ENCODE data around the gene MALRD1. TPM values are rescaled to one million over a fixed set of nuclear protein-coding genes. Genes with fewer than 3 reads are reported as not detected.

MALRD1 gene
- total RNA-seq, 1 experiment from 2014 or later: 0.50 TPM

DNA sequence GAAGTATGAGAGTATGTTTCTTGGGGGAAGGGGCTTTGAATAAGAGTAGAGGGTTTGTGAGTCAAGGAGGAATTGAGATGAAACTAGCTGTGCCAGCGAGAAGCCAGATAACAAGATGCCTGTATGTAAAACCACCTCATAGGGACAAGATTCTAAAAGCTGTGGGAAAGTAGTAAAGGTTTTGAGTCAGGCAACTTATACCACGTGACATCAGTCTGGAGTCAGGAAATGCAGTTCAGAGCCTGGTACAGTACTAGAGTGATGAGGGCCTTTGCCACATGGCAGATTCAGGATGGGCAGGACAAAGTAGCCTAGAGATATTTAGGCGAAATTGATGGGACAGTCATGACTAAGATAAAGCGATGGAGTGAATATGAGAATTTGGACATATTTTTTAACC, 627.5 kb downstream of the MALRD1 start:
- POLR2A ChIA-PET: no interaction called here
- TF ChIP-seq, protein P1, sequence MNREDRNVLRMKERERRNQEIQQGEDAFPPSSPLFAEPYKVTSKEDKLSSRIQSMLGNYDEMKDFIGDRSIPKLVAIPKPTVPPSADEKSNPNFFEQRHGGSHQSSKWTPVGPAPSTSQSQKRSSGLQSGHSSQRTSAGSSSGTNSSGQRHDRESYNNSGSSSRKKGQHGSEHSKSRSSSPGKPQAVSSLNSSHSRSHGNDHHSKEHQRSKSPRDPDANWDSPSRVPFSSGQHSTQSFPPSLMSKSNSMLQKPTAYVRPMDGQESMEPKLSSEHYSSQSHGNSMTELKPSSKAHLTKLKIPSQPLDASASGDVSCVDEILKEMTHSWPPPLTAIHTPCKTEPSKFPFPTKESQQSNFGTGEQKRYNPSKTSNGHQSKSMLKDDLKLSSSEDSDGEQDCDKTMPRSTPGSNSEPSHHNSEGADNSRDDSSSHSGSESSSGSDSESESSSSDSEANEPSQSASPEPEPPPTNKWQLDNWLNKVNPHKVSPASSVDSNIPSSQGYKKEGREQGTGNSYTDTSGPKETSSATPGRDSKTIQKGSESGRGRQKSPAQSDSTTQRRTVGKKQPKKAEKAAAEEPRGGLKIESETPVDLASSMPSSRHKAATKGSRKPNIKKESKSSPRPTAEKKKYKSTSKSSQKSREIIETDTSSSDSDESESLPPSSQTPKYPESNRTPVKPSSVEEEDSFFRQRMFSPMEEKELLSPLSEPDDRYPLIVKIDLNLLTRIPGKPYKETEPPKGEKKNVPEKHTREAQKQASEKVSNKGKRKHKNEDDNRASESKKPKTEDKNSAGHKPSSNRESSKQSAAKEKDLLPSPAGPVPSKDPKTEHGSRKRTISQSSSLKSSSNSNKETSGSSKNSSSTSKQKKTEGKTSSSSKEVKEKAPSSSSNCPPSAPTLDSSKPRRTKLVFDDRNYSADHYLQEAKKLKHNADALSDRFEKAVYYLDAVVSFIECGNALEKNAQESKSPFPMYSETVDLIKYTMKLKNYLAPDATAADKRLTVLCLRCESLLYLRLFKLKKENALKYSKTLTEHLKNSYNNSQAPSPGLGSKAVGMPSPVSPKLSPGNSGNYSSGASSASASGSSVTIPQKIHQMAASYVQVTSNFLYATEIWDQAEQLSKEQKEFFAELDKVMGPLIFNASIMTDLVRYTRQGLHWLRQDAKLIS (CRISPR knock-in tag; IDR thresholded peaks at IDR 0.05; ENCODE audit: borderline replicate concordance): no peak
- TF ChIP-seq, protein P2, sequence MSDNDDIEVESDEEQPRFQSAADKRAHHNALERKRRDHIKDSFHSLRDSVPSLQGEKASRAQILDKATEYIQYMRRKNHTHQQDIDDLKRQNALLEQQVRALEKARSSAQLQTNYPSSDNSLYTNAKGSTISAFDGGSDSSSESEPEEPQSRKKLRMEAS (CRISPR knock-in tag; IDR thresholded peaks at IDR 0.05): no peak
- TF ChIP-seq ZNF263 (CRISPR knock-in tag; IDR thresholded peaks at IDR 0.05; ENCODE audit: low read depth): no peak
- H3K9me3 Mint-ChIP-seq: peaks cover 20% of the 10 kb centered on the region
- H3K36me3 Mint-ChIP-seq: peaks cover 4% of the 10 kb centered on the region
- no peak for ATAC-seq
- no peaks in the 10 kb centered on the region for H3K4me1 Mint-ChIP-seq
- no peak overlapping the region for H3K4me3 Mint-ChIP-seq
- CTCF ChIA-PET: no interaction called here
- no peak for DNase-seq (ENCODE audit: low spot score)
- H3K27me3 Mint-ChIP-seq (ENCODE audit: low read depth): peaks cover 4% of the 10 kb centered on the region; the same call in 1 of the 2 replicates
- no peak overlapping the region for H3K27ac Mint-ChIP-seq

DNA sequence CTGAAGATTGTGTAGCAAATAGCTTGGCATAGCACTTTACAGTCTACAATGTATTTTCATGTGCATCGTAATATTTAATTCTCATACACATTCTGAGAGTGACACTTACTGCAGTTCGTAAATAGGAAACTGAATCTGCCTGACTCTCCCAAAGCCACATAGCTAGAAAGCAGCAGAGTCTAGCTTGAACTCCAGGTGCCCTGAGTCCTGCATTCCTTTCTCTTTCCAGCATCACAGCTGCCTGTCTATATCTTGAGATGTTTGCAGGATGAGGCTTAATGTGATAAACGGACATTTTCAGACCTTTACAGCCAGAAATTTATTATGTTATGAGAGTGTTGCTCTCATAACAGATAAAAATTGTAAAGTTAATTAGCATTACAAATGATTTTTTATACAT, 634.8 kb downstream of the MALRD1 start:
- ChIA-PET CTCF (no interaction called here), POLR2A (no interaction called here)
- Mint-ChIP-seq H3K27ac (no peak overlapping the region), H3K27me3 (ENCODE audit: low read depth) (peaks cover 4% of the 10 kb centered on the region; the same call in 1 of the 2 replicates), H3K4me3 (no peak overlapping the region), H3K4me1 (peaks cover 2% of the 10 kb centered on the region; the same call in 1 of the 2 replicates), H3K9me3 (peaks cover 25% of the 10 kb centered on the region), H3K36me3 (peaks cover 8% of the 10 kb centered on the region)
- no peak for TF ChIP-seq FOXP1 (CRISPR knock-in tag; IDR thresholded peaks at IDR 0.05; ENCODE audit: borderline replicate concordance)
- no peak for TF ChIP-seq ATF1 (CRISPR knock-in tag; IDR thresholded peaks at IDR 0.05)
- TF ChIP-seq ZNF423 (CRISPR knock-in tag; IDR thresholded peaks at IDR 0.05): no peak
- no peak for DNase-seq (ENCODE audit: low spot score)
- ATAC-seq: no peak

DNA sequence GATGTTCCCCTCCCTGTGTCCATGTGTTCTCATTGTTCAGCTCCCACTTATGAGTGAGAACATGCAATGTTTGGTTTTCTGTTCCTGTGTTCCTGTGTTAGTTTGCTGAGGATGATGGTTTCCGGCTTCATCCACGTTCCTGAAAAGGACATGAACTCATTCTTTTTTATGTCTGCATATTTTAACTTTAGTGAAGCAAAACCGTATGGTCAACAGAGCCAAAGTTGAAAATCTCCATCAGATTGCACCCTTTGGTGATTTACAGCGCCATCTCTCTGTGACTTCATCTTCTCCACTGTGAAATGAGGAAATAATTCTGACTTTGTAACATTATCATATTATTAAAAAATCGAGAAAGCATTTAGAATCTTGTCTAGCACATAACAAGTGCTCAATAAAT, 635.4 kb downstream of the MALRD1 start:
- peaks cover 23% of the 10 kb centered on the region for H3K9me3 Mint-ChIP-seq
- DNase-seq (ENCODE audit: low spot score) (no peak), ATAC-seq (no peak)
- POLR2A ChIA-PET: no interaction called here
- no peak overlapping the region for H3K4me3 Mint-ChIP-seq
- no peak for TF ChIP-seq ETV6 (CRISPR knock-in tag; IDR thresholded peaks at IDR 0.05)
- H3K27me3 Mint-ChIP-seq (ENCODE audit: low read depth): peaks cover 4% of the 10 kb centered on the region; the same call in 1 of the 2 replicates
- CTCF ChIA-PET: no interaction called here
- peaks cover 2% of the 10 kb centered on the region; the same call in 1 of the 2 replicates for H3K4me1 Mint-ChIP-seq
- no peak overlapping the region for H3K27ac Mint-ChIP-seq
- H3K36me3 Mint-ChIP-seq: peaks cover 8% of the 10 kb centered on the region

DNA sequence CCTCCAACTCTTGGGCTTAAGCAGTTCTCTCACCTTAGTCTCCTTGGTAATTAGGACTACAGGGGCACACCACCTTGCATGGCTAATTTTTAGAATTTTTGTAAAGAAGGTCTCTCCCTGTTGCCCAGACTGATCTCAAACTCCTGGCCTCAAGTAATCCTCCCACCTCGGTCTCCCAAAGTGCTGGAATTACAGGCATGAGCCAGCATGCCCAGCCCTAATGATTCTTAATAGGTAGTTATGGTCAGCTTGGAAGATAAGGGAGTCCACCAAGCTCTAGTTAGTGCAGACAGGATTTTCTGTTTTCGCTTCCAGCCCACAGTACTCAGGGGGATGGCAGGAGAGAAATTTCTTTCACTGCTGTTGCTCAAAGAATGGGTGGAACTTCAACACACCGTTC, 639.7 kb downstream of the MALRD1 start:
- ChIA-PET POLR2A (no interaction called here), CTCF (no interaction called here)
- H3K36me3 Mint-ChIP-seq: peaks cover under 1% of the 10 kb centered on the region; the same call in 1 of the 2 replicates
- H3K9me3 Mint-ChIP-seq: peaks cover 3% of the 10 kb centered on the region
- H3K27me3 Mint-ChIP-seq (ENCODE audit: low read depth): no peaks in the 10 kb centered on the region
- DNase-seq (ENCODE audit: low spot score) (no peak), ATAC-seq (no peak)
- peaks cover 2% of the 10 kb centered on the region; the same call in 1 of the 2 replicates for H3K4me1 Mint-ChIP-seq
- H3K4me3 Mint-ChIP-seq: no peak overlapping the region
- H3K27ac Mint-ChIP-seq: no peak overlapping the region
- TF ChIP-seq ZNF671 (CRISPR knock-in tag; IDR thresholded peaks at IDR 0.05) (no peak), TCF7 (CRISPR knock-in tag; IDR thresholded peaks at IDR 0.05; ENCODE audit: low read depth) (no peak), ZNF423 (CRISPR knock-in tag; IDR thresholded peaks at IDR 0.05) (no peak), FOXP1 (CRISPR knock-in tag; IDR thresholded peaks at IDR 0.05; ENCODE audit: borderline replicate concordance) (no peak), MYBL2 (CRISPR knock-in tag; IDR thresholded peaks at IDR 0.05) (no peak), NR1H2 (CRISPR knock-in tag; IDR thresholded peaks at IDR 0.05) (no peak), ZNF232 (CRISPR knock-in tag; IDR thresholded peaks at IDR 0.05) (no peak), ZNF121 (CRISPR knock-in tag; IDR thresholded peaks at IDR 0.05) (no peak), SMAD4 (CRISPR knock-in tag; IDR thresholded peaks at IDR 0.05) (no peak), ESRRA (CRISPR knock-in tag; IDR thresholded peaks at IDR 0.05; ENCODE audit: borderline replicate concordance) (no peak), NFE2L1 (CRISPR knock-in tag; IDR thresholded peaks at IDR 0.05) (no peak), NFYB (CRISPR knock-in tag; conservative IDR thresholded peaks at IDR 0.05; ENCODE audit: low read depth) (no peak), OVOL2 (CRISPR knock-in tag; IDR thresholded peaks at IDR 0.05; ENCODE audit: borderline replicate concordance) (no peak)
- TF ChIP-seq, protein P3, sequence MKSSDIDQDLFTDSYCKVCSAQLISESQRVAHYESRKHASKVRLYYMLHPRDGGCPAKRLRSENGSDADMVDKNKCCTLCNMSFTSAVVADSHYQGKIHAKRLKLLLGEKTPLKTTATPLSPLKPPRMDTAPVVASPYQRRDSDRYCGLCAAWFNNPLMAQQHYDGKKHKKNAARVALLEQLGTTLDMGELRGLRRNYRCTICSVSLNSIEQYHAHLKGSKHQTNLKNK (CRISPR knock-in tag; IDR thresholded peaks at IDR 0.05): no peak
- TF ChIP-seq, protein P2 (CRISPR knock-in tag; IDR thresholded peaks at IDR 0.05): no peak
- TF ChIP-seq, protein P4, sequence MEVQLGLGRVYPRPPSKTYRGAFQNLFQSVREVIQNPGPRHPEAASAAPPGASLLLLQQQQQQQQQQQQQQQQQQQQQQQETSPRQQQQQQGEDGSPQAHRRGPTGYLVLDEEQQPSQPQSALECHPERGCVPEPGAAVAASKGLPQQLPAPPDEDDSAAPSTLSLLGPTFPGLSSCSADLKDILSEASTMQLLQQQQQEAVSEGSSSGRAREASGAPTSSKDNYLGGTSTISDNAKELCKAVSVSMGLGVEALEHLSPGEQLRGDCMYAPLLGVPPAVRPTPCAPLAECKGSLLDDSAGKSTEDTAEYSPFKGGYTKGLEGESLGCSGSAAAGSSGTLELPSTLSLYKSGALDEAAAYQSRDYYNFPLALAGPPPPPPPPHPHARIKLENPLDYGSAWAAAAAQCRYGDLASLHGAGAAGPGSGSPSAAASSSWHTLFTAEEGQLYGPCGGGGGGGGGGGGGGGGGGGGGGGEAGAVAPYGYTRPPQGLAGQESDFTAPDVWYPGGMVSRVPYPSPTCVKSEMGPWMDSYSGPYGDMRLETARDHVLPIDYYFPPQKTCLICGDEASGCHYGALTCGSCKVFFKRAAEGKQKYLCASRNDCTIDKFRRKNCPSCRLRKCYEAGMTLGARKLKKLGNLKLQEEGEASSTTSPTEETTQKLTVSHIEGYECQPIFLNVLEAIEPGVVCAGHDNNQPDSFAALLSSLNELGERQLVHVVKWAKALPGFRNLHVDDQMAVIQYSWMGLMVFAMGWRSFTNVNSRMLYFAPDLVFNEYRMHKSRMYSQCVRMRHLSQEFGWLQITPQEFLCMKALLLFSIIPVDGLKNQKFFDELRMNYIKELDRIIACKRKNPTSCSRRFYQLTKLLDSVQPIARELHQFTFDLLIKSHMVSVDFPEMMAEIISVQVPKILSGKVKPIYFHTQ (CRISPR knock-in tag; IDR thresholded peaks at IDR 0.05): no peak
- TF ChIP-seq, protein P5, sequence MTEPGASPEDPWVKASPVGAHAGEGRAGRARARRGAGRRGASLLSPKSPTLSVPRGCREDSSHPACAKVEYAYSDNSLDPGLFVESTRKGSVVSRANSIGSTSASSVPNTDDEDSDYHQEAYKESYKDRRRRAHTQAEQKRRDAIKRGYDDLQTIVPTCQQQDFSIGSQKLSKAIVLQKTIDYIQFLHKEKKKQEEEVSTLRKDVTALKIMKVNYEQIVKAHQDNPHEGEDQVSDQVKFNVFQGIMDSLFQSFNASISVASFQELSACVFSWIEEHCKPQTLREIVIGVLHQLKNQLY (CRISPR knock-in tag; IDR thresholded peaks at IDR 0.05): no peak
